Adrenal gland (tissue), 5 donors: Measurements from ENCODE around the gene RWDD4.

Experiments used
- POLR2A ChIP-seq, 2 donors: fragments of 450-650 bp; IDR thresholded peaks; one replicate each; pipeline ENCODE4 v1.6.1; 2017; ENCODE audit warnings: antibody characterized with exemption in 2 of 2, mild to moderate bottlenecking in 2 of 2, moderate library complexity in 1 of 2
- TF ChIP-seq, protein P1 (sequence below), 6 experiments: fragments of 450-650 bp in 4 of 6; fragments of 200-600 bp in 2 of 6; sonication (generic) in 1 of 6; IDR thresholded peaks; 1 replicate in 5 of 6; 2 replicates in 1 of 6; pipeline versions ENCODE4 v1.5.1 to v1.8.0; 2016 to 2021; ENCODE audit warnings: antibody characterized with exemption in 6 of 6, mild to moderate bottlenecking in 2 of 6, moderate library complexity in 1 of 6
- donor health status: DM: no; HTN: no; CAD: no.

DNA sequence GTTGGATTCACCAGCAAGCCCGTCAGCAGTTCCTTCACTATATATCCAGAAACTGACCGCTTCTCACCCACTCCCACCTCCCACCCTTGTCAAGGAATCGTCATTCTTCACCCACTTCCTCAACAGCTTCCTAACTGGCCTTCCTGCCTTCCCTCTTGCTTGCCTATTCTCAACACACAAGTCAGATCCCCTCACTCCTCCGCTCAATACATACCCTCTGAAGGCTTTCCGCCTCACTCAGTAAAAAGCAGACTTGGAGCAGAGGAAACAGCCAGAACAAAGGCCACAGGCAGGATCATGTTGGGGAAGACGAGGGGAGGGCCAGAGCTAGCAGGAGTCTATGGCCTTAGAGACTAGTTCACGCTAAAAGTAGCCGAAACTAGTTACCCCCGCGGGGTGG is 23.7 kb downstream of the RWDD4 start:
- no peak for TF ChIP-seq POLR2A (IDR thresholded peaks at IDR 0.05)
- TF ChIP-seq, protein P1, sequence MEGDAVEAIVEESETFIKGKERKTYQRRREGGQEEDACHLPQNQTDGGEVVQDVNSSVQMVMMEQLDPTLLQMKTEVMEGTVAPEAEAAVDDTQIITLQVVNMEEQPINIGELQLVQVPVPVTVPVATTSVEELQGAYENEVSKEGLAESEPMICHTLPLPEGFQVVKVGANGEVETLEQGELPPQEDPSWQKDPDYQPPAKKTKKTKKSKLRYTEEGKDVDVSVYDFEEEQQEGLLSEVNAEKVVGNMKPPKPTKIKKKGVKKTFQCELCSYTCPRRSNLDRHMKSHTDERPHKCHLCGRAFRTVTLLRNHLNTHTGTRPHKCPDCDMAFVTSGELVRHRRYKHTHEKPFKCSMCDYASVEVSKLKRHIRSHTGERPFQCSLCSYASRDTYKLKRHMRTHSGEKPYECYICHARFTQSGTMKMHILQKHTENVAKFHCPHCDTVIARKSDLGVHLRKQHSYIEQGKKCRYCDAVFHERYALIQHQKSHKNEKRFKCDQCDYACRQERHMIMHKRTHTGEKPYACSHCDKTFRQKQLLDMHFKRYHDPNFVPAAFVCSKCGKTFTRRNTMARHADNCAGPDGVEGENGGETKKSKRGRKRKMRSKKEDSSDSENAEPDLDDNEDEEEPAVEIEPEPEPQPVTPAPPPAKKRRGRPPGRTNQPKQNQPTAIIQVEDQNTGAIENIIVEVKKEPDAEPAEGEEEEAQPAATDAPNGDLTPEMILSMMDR (IDR thresholded peaks at IDR 0.05) = no peak
